DOHH2 (cell line): Measurements from ENCODE around the gene DTYMK.

Source experiments
- H3F3A ChIP-seq: fragments of 200-600 bp; sonication (generic), shearing (Covaris generic); 2 replicates; pipeline ENCODE4 v1.6.0; 2016; ENCODE audit warnings: antibody characterized with exemption, mild to moderate bottlenecking; ENCODE audit not compliant: control insufficient read depth, insufficient read depth
- H3K27ac ChIP-seq: fragments of 200-600 bp; sonication (generic); 2 replicates; pipeline ENCODE4 v1.5.1; 2014; ENCODE audit warnings: low read depth, mild to moderate bottlenecking, low read length, moderate library complexity
- H3K27me3 ChIP-seq: fragments of 200-600 bp; sonication (generic); 2 replicates; pipeline ENCODE4 v1.6.1; 2014; ENCODE audit warnings: mild to moderate bottlenecking, low read length, mixed read lengths; ENCODE audit not compliant: control insufficient read depth
- H3K36me3 ChIP-seq: fragments of 200-600 bp; sonication (generic); 2 replicates; pipeline ENCODE4 v1.6.1; 2014; ENCODE audit warnings: mild to moderate bottlenecking, low read length, moderate library complexity, mixed read lengths; ENCODE audit not compliant: control insufficient read depth
- H3K4me1 ChIP-seq: fragments of 200-600 bp; sonication (generic); 2 replicates; pipeline ENCODE4 v1.6.1; 2014; ENCODE audit warnings: mild to moderate bottlenecking, low read length, mixed read lengths; ENCODE audit not compliant: control insufficient read depth
- H3K4me2 ChIP-seq: fragments of 200-600 bp; sonication (generic); 2 replicates; pipeline ENCODE4 v1.6.0; 2014; ENCODE audit warnings: mild to moderate bottlenecking, low read length, moderate library complexity
- H3K4me3 ChIP-seq: fragments of 200-600 bp; sonication (generic); 2 replicates; pipeline ENCODE4 v1.5.1; 2014; ENCODE audit warnings: mild to moderate bottlenecking, low read length, mixed read lengths
- H3K79me2 ChIP-seq: fragments of 200-600 bp; sonication (generic); 2 replicates; pipeline ENCODE4 v1.6.1; 2014; ENCODE audit warnings: mild to moderate bottlenecking, low read length, mixed read lengths; ENCODE audit not compliant: control insufficient read depth
- H3K9me2 ChIP-seq: fragments of 200-600 bp; sonication (generic); replicated peaks from 2 replicates; pipeline ENCODE4 v1.6.1; 2014; ENCODE audit warnings: mild to moderate bottlenecking, low read length, mixed read lengths; ENCODE audit not compliant: control insufficient read depth
- H3K9me3 ChIP-seq: fragments of 200-600 bp; sonication (generic); 2 replicates; pipeline ENCODE4 v1.6.1; 2014; ENCODE audit warnings: antibody characterized with exemption, low read length, mixed read lengths; ENCODE audit not compliant: control insufficient read depth, insufficient read depth
- H4K20me1 ChIP-seq: fragments of 200-600 bp; sonication (generic); 2 replicates; pipeline ENCODE4 v1.6.0; 2014; ENCODE audit warnings: low read depth, mild to moderate bottlenecking, antibody characterized with exemption, low read length, moderate library complexity; ENCODE audit not compliant: control insufficient read depth, insufficient read depth
- EZH2phosphoT487 ChIP-seq: fragments of 200-600 bp; sonication (generic); IDR thresholded peaks from 2 replicates; pipeline ENCODE4 v1.6.1; 2017; ENCODE audit warnings: borderline replicate concordance, mild to moderate bottlenecking, antibody characterized with exemption, low read length, moderate library complexity, mixed read lengths
- TF ChIP-seq, protein P1 (sequence below): fragments of 200-600 bp; sonication (generic); IDR thresholded peaks from one replicate; pipeline ENCODE4 v1.5.1; 2014; ENCODE audit warnings: antibody characterized with exemption, mild to moderate bottlenecking, low read depth, low read length; ENCODE audit not compliant: poor library complexity, severe bottlenecking

The DTYMK gene

DNA sequence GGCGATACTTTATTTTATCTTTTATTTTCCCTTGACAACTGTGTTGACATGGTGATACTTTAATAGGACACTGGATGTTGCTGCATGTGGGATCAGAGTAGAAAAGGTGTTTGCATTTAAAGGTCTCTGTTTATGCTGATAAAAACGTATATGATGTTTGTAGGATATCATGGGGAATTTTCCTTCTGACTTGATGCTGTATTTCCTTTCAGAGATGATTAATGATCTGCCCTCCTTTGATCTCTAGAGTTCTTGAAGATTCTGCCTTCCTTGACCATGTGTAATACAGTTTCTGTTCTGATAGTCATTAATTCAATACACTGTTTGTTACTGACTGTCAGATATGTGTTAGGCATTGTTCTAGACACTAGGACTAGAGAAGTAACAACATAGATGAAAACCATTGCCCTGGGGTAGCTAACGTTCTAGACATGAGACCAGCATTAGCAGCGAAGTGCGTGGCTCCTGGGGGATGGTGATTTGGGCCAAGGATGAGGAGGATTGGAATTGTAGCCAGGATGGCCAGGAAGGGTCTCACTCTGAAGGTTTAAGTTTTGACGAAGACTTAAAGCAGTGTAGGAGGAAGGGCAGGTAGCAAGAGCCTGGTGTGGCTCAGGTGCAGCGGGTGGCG lies 46.3 kb downstream of the DTYMK start:
- 0 out of 2 replicates have a peak overlapping the region, but pooled peaks have one; percentile 6 for H3K4me2 ChIP-seq
- peaks cover 5% of the 10 kb centered on the region; the same call in 1 of the 2 replicates for H3F3A ChIP-seq
- no peaks in the 10 kb centered on the region for H3K27me3 ChIP-seq
- TF ChIP-seq, protein P1, sequence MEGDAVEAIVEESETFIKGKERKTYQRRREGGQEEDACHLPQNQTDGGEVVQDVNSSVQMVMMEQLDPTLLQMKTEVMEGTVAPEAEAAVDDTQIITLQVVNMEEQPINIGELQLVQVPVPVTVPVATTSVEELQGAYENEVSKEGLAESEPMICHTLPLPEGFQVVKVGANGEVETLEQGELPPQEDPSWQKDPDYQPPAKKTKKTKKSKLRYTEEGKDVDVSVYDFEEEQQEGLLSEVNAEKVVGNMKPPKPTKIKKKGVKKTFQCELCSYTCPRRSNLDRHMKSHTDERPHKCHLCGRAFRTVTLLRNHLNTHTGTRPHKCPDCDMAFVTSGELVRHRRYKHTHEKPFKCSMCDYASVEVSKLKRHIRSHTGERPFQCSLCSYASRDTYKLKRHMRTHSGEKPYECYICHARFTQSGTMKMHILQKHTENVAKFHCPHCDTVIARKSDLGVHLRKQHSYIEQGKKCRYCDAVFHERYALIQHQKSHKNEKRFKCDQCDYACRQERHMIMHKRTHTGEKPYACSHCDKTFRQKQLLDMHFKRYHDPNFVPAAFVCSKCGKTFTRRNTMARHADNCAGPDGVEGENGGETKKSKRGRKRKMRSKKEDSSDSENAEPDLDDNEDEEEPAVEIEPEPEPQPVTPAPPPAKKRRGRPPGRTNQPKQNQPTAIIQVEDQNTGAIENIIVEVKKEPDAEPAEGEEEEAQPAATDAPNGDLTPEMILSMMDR: no peak
- TF ChIP-seq EZH2phosphoT487: no peak
- H3K9me3 ChIP-seq: peaks cover 14% of the 10 kb centered on the region
- peaks cover 36% of the 10 kb centered on the region for H3K36me3 ChIP-seq
- H3K4me1 ChIP-seq: peaks cover 25% of the 10 kb centered on the region
- peaks cover 89% of the 10 kb centered on the region for H3K79me2 ChIP-seq
- H3K4me3 ChIP-seq: no peak overlapping the region
- H3K9me2 ChIP-seq: no peaks in the 10 kb centered on the region
- H4K20me1 ChIP-seq: peaks cover 7% of the 10 kb centered on the region; the same call in 1 of the 2 replicates
- H3K27ac ChIP-seq: no peak overlapping the region

DNA sequence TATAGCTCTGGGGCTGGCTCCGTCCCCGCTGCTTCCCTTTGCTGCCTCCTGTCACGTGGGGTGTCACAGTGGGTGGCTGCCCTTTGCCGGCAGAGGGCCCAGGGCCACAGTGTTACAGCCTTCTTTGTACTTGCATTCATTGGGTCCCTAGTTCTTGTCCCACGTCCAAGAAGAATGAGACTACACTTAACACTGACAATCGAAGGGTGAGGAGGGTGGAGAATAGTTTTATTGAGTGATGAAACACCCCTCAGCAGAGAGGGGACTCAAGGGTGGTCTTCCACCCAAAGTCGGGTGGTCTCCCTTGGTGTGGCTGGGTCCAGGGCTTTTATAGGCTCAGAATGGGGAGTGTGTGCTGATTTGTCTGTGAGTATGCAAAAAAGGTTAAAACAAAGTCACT lies 47.2 kb downstream of the DTYMK start:
- peak overlapping the region; percentile 62; the same call in 1 of the 2 replicates for H3K4me2 ChIP-seq
- peaks cover 7% of the 10 kb centered on the region; the same call in 1 of the 2 replicates for H4K20me1 ChIP-seq
- H3K36me3 ChIP-seq: peaks cover 40% of the 10 kb centered on the region
- peaks cover 5% of the 10 kb centered on the region; the same call in 1 of the 2 replicates for H3F3A ChIP-seq
- H3K27ac ChIP-seq: no peak overlapping the region
- H3K4me3 ChIP-seq: peak overlapping the region; percentile 89; the same call in 1 of the 2 replicates
- H3K4me1 ChIP-seq: peaks cover 30% of the 10 kb centered on the region
- H3K79me2 ChIP-seq: peaks cover 89% of the 10 kb centered on the region
- H3K9me2 ChIP-seq: no peaks in the 10 kb centered on the region
- peaks cover 14% of the 10 kb centered on the region for H3K9me3 ChIP-seq
- H3K27me3 ChIP-seq: no peaks in the 10 kb centered on the region
- TF ChIP-seq EZH2phosphoT487: no peak
- TF ChIP-seq, protein P1: no peak

DNA sequence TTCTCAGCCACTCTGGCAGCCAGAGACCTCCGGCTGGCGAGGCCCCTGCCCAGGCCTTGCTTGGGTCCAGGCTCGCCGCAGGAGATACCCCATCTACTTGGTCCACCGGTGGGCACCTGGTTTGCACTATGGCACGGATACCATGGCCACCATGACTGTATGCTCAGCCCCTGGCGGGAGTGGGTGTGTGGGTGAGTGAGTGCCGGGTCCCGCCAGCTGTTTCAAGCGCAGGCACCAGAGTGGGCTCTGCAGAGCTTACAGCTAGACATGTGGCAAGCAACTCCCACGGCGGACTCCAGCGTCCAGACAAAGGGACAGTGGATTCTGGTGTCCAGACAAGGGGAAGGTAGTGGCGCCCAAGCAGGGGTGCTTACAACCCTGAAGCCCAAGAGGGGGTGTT lies 47.7 kb downstream of the DTYMK start:
- H3K4me2 ChIP-seq: peak overlapping the region; percentile 62
- H4K20me1 ChIP-seq: peaks cover 7% of the 10 kb centered on the region; the same call in 1 of the 2 replicates
- H3F3A ChIP-seq: peaks cover 5% of the 10 kb centered on the region; the same call in 1 of the 2 replicates
- peaks cover 14% of the 10 kb centered on the region for H3K9me3 ChIP-seq
- H3K27ac ChIP-seq: no peak overlapping the region
- peak overlapping the region; percentile 89 for H3K4me3 ChIP-seq
- TF ChIP-seq, protein P1: no peak
- TF ChIP-seq EZH2phosphoT487: no peak
- H3K27me3 ChIP-seq: no peaks in the 10 kb centered on the region
- peaks cover 89% of the 10 kb centered on the region for H3K79me2 ChIP-seq
- H3K4me1 ChIP-seq: peaks cover 30% of the 10 kb centered on the region
- peaks cover 40% of the 10 kb centered on the region for H3K36me3 ChIP-seq
- H3K9me2 ChIP-seq: no peaks in the 10 kb centered on the region
